ENCODE results near the gene ANKRD13D. TPM values are rescaled to one million over a fixed set of nuclear protein-coding genes. Genes with fewer than 3 reads are reported as not detected.

The ANKRD13D gene
- total RNA-seq, 1 donor from 2014 or later = 54.7 TPM

- H3K27ac ChIP-seq = peak overlapping the region; percentile 72 to 80
Measured at GRCh38 chr11:67272327-67273259, 16.5 kb upstream of the ANKRD13D start.

GRCh38 chr11:67273260-67273990 lies 15.7 kb upstream of the ANKRD13D start:
- H3K4me3 ChIP-seq = no peak overlapping the region
- intact Hi-C loops (cut with DNase I) = no loop called here
- DNase-seq (ENCODE audit: low spot score in 2 of 2) = peak; percentile 6 to 60
- no peaks in the 10 kb centered on the region for H3K27me3 ChIP-seq
- no peaks in the 10 kb centered on the region for H3K36me3 ChIP-seq
- H3K27ac ChIP-seq = peak overlapping the region; percentile 72 to 80
- TF ChIP-seq CTCF (IDR thresholded peaks at IDR 0.05) = no peak
- H3K9me3 ChIP-seq = no peaks in the 10 kb centered on the region
- peaks cover 78 to 85% of the 10 kb centered on the region in 2 donors for H3K4me1 ChIP-seq

More at GRCh38 chr11:67272327-67273259, 16.5 kb upstream of the ANKRD13D start:
- Histone ChIP-seq H3K27me3 (no peaks in the 10 kb centered on the region), H3K4me3 (no peak overlapping the region), H3K9me3 (no peaks in the 10 kb centered on the region), H3K4me1 (peaks cover 76 to 84% of the 10 kb centered on the region in 2 donors), H3K36me3 (no peaks in the 10 kb centered on the region)
- DNase-seq (ENCODE audit: low spot score in 2 of 2) = peak; percentile 7 to 64
- intact Hi-C loops (cut with DNase I) = no loop called here
- no peak for TF ChIP-seq CTCF (IDR thresholded peaks at IDR 0.05)

- no peak for TF ChIP-seq CTCF (IDR thresholded peaks at IDR 0.05)
- peaks cover 10 to 15% of the 10 kb centered on the region in 2 donors for H3K36me3 ChIP-seq
- peak overlapping the region; percentile 72 to 80 for H3K27ac ChIP-seq
- intact Hi-C loops (cut with DNase I) = no loop called here
- H3K27me3 ChIP-seq = no peaks in the 10 kb centered on the region
- no peak overlapping the region for H3K4me3 ChIP-seq
- peaks cover 65 to 69% of the 10 kb centered on the region in 2 donors for H3K4me1 ChIP-seq
- peak in 1 of 2 donors; percentile 67 for DNase-seq (ENCODE audit: low spot score in 2 of 2)
- no peaks in the 10 kb centered on the region for H3K9me3 ChIP-seq
Measured at GRCh38 chr11:67274768-67275605, 14.1 kb upstream of the ANKRD13D start.

- peak in 1 of 2 donors; percentile 56 for DNase-seq (ENCODE audit: low spot score in 2 of 2)
- peak overlapping the region; percentile 72 to 80 for H3K27ac ChIP-seq
- H3K4me1 ChIP-seq = peaks cover 57 to 62% of the 10 kb centered on the region in 2 donors
- H3K4me3 ChIP-seq = no peak overlapping the region
- intact Hi-C loops (cut with DNase I) = no loop called here
- no peaks in the 10 kb centered on the region for H3K9me3 ChIP-seq
- no peaks in the 10 kb centered on the region for H3K27me3 ChIP-seq
- H3K36me3 ChIP-seq = peaks cover 18 to 23% of the 10 kb centered on the region in 2 donors
- no peak for TF ChIP-seq CTCF (IDR thresholded peaks at IDR 0.05)
Measured at GRCh38 chr11:67275606-67276409, 13.3 kb upstream of the ANKRD13D start.

All from ascending aorta (tissue), 2 donors.